HepG2 (cell line): ENCODE measurements around the gene RAB36. TPM values are rescaled to one million over a fixed set of nuclear protein-coding genes. Genes with fewer than 3 reads are reported as not detected.
A peak's percentile ranks its signal among the peaks of the same experiment; 100 is the strongest.

Experiments
- ARID4A ChIP-seq: sonication (generic); formaldehyde crosslinking; IDR thresholded peaks from 2 replicates; pipeline ENCODE4 v1.5.0; 2020; ENCODE audit warnings: mild to moderate bottlenecking, missing genetic modification reagents, borderline replicate concordance
- CEBPZ ChIP-seq: IDR thresholded peaks from 2 replicates; pipeline ENCODE4 v1.6.1; 2012; ENCODE audit warnings: low read length, improper control_type of control experiment
- IRF1 ChIP-seq: sonication (generic); formaldehyde crosslinking; IDR thresholded peaks from 2 replicates; pipeline ENCODE4 v1.4.0; 2020; ENCODE audit warnings: low read depth, mild to moderate bottlenecking, missing genetic modification reagents
- KDM2A ChIP-seq: sonication (generic); formaldehyde crosslinking; IDR thresholded peaks from 2 replicates; pipeline ENCODE4 v1.4.0; 2020; ENCODE audit warnings: low read depth, missing genetic modification reagents, borderline replicate concordance
- MIXL1 ChIP-seq: IDR thresholded peaks from 2 replicates; pipeline ENCODE4 v1.6.1; 2016
- NR2C2 ChIP-seq: sonication (generic); formaldehyde crosslinking; IDR thresholded peaks from 2 replicates; pipeline ENCODE4 v1.4.0; 2020; ENCODE audit warnings: missing genetic modification reagents, mild to moderate bottlenecking, moderate library complexity, borderline replicate concordance
- RARA ChIP-seq: IDR thresholded peaks from 2 replicates; pipeline ENCODE4 v1.6.1; 2016; ENCODE audit warnings: missing genetic modification reagents, missing compliant biosample characterization
- SIN3A ChIP-seq: IDR thresholded peaks from 2 replicates; pipeline ENCODE4 v1.6.1; 2011; ENCODE audit warnings: low read depth, mild to moderate bottlenecking, control low read depth, low read length, borderline replicate concordance
- ZBTB33 ChIP-seq: sonication (generic); formaldehyde crosslinking; IDR thresholded peaks from 2 replicates; pipeline ENCODE4 v1.4.0; 2020; ENCODE audit warnings: missing genetic modification reagents
- ZNF205 ChIP-seq: IDR thresholded peaks from 2 replicates; pipeline ENCODE4 v1.6.1; 2018; ENCODE audit warnings: missing biosample characterization, missing genetic modification reagents
- ZNF225 ChIP-seq: sonication (generic); formaldehyde crosslinking; IDR thresholded peaks from 2 replicates; pipeline ENCODE4 v1.4.0; 2020; ENCODE audit warnings: mild to moderate bottlenecking, missing genetic modification reagents
- ZNF337 ChIP-seq: sonication (generic); formaldehyde crosslinking; IDR thresholded peaks from 2 replicates; pipeline ENCODE4 v1.5.1; 2020; ENCODE audit warnings: missing genetic modification reagents, low read depth, mild to moderate bottlenecking, borderline replicate concordance
- ZNF382 ChIP-seq: sonication (generic); formaldehyde crosslinking; IDR thresholded peaks from 2 replicates; pipeline ENCODE4 v1.5.0; 2020; ENCODE audit warnings: missing genetic modification reagents, mild to moderate bottlenecking, borderline replicate concordance
- ZNF460 ChIP-seq: sonication (generic); formaldehyde crosslinking; IDR thresholded peaks from 2 replicates; pipeline ENCODE4 v1.5.1; 2020; ENCODE audit warnings: missing genetic modification reagents, mild to moderate bottlenecking, borderline replicate concordance
- ZNF546 ChIP-seq: sonication (generic); formaldehyde crosslinking; conservative IDR thresholded peaks from 2 replicates; pipeline ENCODE4 v1.8.1; 2023; ENCODE audit warnings: mild to moderate bottlenecking, missing genetic modification reagents
- ZNF564 ChIP-seq: sonication (generic); formaldehyde crosslinking; IDR thresholded peaks from 2 replicates; pipeline ENCODE4 v1.8.1; 2023; ENCODE audit warnings: mild to moderate bottlenecking, missing genetic modification reagents
- ZNF577 ChIP-seq: sonication (generic); formaldehyde crosslinking; IDR thresholded peaks from 2 replicates; pipeline ENCODE4 v1.4.0; 2020; ENCODE audit warnings: mild to moderate bottlenecking, low read depth, missing genetic modification reagents, borderline replicate concordance
- ZNF775 ChIP-seq: sonication (generic); formaldehyde crosslinking; IDR thresholded peaks from 2 replicates; pipeline ENCODE4 v1.4.0; 2020; ENCODE audit warnings: missing genetic modification reagents, mild to moderate bottlenecking, moderate library complexity, borderline replicate concordance
- ZNF839 ChIP-seq: sonication (generic); formaldehyde crosslinking; IDR thresholded peaks from 2 replicates; pipeline ENCODE4 v1.4.0; 2020; ENCODE audit warnings: missing genetic modification reagents, mild to moderate bottlenecking, borderline replicate concordance
- polyA plus RNA-seq, 8 experiments: library from polyadenylated mRNA; depleted of rRNA in 3 of 8; stranded (reverse) in 7 of 8; unstranded in 1 of 8; fragments of >200 nt; fragmentation: Illumina TruSeq in 4 of 8; extraction: Trizol in 4 of 8; gene quantifications; 2 replicates each; pipeline versions ENCODE4 v1.2.1 to v1.2.3, GENCODE V29; 2011 to 2016; ENCODE audit warnings: low read depth in 4 of 8, missing spikeins in 1 of 8, mixed read lengths in 1 of 8; ENCODE audit not compliant: insufficient read depth in 1 of 8
- total RNA-seq, 5 experiments: library from RNA; depleted of rRNA; stranded (reverse); fragments of >200 nt; fragmentation: Illumina TruSeq; extraction: Trizol; gene quantifications; 2 replicates each; pipeline ENCODE4 v1.2.3, GENCODE V29; 2016; ENCODE audit warnings: low read depth in 1 of 5

The RAB36 gene
- total and polyA plus RNA-seq, 2 of the 13 experiments (the other 11 are each of a cell fraction or from before 2014, with no cell fraction given): 0.24 to 0.86 TPM

DNA sequence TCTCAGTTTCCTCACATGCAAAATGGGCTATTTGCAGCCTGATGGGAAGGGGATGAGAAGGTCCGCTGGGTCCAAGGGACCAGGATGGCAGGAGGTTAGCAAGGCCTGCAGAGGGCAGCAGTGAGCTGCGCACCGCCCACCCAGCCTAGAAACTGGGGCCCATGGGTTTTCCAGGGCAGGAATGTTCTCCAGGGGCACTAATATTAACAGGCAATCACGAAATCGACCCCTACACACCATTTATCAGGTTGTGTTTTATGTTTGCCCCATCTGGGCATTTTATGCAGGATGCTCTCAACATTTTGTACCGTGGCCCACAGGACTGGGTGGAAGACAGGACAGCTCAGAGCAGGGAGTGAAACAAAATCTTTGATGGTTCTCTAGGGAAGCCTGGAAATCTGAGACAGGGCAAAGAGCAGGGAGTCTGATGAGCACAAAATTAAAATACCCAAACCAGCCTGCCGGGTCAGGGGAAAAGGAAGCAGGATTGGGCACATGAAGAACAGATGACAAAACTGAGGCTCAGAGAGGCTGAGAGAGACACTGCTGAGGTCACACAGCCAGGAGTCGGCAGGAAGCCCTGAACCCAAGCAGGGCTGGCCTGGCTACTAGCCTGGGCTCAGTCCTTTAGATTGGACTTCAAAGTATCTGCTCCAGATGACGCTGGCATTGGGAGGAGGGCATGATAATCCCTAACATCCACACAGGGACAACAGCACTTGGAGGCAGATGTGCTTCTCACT is 33.4 kb downstream of the RAB36 start (continued):
- peak; percentile 16; the same call in 1 of the 2 replicates for TF ChIP-seq ARID4A (CRISPR knock-in tag)
- TF ChIP-seq ZNF577 (CRISPR knock-in tag): no peak
- TF ChIP-seq ZNF775 (CRISPR knock-in tag): no peak
- TF ChIP-seq NR2C2 (CRISPR knock-in tag): no peak
- no peak for TF ChIP-seq ZNF564 (CRISPR knock-in tag)
- peak; percentile 46; the same call in 1 of the 2 replicates for TF ChIP-seq KDM2A (CRISPR knock-in tag)
- no peak for TF ChIP-seq ZNF225
- no peak for TF ChIP-seq RARA (CRISPR knock-in tag)
- no peak for TF ChIP-seq ZNF546 (CRISPR knock-in tag)
- TF ChIP-seq IRF1 (CRISPR knock-in tag): no peak
- no peak for TF ChIP-seq MIXL1 (CRISPR knock-in tag)
- TF ChIP-seq ZNF839 (CRISPR knock-in tag): no peak
- TF ChIP-seq SIN3A: 0 out of 2 replicates have a peak, but pooled peaks have one; percentile 28
- peak; percentile 50; the same call in 1 of the 2 replicates for TF ChIP-seq ZBTB33 (CRISPR knock-in tag)
- no peak for TF ChIP-seq CEBPZ
- TF ChIP-seq ZNF337 (CRISPR knock-in tag): no peak
- TF ChIP-seq ZNF205 (CRISPR knock-in tag): no peak
- no peak for TF ChIP-seq ZNF460
- no peak for TF ChIP-seq ZNF382 (CRISPR knock-in tag)
